MM.1S (cell line): ENCODE results near the gene PCSK4.

Source experiments
- EZH2 ChIP-seq: fragments of 300-600 bp; sonication (generic); optimal IDR thresholded peaks from 2 replicates; pipeline ENCODE3; 2017; ENCODE audit warnings: low read depth, mild to moderate bottlenecking, antibody characterized with exemption, low read length, mixed read lengths
- EZH2phosphoT487 ChIP-seq: fragments of 300-600 bp; sonication (generic); IDR thresholded peaks from 2 replicates; pipeline ENCODE4 v1.6.1; 2018; ENCODE audit warnings: antibody characterized with exemption, low read length
- TF ChIP-seq, protein P1 (sequence below): fragments of 300-600 bp; sonication (generic); IDR thresholded peaks from 2 replicates; pipeline ENCODE4 v1.5.1; 2016; ENCODE audit warnings: antibody characterized with exemption, low read length, mixed read lengths

DNA sequence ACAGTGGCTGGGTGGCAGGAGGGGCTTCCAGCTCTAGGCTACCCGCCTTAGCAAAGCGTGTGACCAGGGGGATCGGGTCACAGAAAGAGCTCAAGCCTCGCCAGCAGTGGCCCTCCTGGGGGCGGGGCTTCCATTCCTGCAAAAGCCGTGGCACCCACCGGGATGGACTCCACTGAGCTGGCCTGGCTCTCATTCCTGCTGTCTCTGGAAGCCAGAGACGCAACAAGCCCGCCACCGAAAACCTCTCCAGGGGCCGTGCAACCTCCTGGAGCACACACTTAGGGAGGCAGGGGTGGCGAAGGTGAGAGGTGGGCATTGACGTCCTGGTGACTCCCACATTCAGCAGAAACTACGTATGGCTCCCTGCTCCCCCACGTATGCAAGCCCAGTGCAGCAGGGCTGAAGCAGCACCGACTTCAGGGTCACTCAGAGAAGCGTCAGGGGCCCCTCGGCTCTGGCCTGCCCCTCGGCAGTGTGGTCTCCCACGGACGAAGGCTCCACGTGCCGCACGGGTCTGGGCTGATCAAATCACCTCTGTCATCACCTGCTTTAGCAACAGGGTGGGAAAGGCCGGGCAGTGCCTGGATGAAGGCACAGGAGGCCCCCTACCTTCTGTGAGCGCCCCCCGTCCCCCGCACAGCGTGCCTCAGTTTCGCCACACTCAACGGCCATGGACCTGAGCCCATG, 14.3 kb downstream of the PCSK4 start:
- TF ChIP-seq, protein P1, sequence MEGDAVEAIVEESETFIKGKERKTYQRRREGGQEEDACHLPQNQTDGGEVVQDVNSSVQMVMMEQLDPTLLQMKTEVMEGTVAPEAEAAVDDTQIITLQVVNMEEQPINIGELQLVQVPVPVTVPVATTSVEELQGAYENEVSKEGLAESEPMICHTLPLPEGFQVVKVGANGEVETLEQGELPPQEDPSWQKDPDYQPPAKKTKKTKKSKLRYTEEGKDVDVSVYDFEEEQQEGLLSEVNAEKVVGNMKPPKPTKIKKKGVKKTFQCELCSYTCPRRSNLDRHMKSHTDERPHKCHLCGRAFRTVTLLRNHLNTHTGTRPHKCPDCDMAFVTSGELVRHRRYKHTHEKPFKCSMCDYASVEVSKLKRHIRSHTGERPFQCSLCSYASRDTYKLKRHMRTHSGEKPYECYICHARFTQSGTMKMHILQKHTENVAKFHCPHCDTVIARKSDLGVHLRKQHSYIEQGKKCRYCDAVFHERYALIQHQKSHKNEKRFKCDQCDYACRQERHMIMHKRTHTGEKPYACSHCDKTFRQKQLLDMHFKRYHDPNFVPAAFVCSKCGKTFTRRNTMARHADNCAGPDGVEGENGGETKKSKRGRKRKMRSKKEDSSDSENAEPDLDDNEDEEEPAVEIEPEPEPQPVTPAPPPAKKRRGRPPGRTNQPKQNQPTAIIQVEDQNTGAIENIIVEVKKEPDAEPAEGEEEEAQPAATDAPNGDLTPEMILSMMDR: no peak
- no peak for TF ChIP-seq EZH2phosphoT487
- TF ChIP-seq EZH2: no peak
